GM19324 (cell line): ENCODE results near the gene CCNY.

Experiments
- ATAC-seq: cut with Tn5 transposase; IDR thresholded peaks from one replicate; pipeline ENCODE4 v1.9.1; 2021; ENCODE audit warnings: mild to moderate bottlenecking, moderate library complexity; ENCODE audit not compliant: unreplicated experiment, low FRiP score

The CCNY gene

DNA sequence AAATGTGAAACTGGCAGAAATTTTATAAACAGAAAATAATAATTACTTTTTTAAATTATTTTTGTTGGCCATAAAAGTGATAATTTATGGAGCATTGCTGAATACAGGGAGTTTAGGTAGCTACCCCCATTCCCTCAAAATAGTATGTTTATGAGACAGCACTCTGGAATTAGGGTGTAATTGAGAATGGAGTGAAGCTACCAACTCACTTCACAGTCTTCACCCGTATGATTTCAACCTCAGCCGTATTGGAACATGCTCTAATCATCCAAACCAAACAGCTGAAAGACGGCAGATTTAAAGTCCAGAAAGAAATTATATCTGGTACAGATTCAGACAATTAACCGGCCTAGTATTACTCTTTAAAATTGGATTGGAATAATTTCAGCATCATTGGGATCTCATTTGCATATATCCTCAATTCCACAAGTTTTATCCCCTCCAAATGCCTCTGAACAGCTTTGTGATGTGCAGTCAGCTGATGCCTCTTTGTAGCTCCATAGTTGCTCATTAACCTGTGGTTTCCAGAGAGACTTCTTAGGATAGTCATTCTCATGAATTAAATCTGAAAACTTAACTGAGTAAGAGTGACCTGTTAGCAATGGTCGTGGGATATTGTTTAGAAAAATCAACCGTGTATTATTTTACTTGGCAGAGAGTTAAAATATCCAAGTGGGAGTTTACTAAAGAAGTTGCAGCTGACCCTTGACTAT is 209.7 kb downstream of the CCNY start:
- no peak for ATAC-seq

- ATAC-seq = no peak
Measured at GRCh38 chr10:35546824-35547225, 210.5 kb downstream of the CCNY start.

DNA sequence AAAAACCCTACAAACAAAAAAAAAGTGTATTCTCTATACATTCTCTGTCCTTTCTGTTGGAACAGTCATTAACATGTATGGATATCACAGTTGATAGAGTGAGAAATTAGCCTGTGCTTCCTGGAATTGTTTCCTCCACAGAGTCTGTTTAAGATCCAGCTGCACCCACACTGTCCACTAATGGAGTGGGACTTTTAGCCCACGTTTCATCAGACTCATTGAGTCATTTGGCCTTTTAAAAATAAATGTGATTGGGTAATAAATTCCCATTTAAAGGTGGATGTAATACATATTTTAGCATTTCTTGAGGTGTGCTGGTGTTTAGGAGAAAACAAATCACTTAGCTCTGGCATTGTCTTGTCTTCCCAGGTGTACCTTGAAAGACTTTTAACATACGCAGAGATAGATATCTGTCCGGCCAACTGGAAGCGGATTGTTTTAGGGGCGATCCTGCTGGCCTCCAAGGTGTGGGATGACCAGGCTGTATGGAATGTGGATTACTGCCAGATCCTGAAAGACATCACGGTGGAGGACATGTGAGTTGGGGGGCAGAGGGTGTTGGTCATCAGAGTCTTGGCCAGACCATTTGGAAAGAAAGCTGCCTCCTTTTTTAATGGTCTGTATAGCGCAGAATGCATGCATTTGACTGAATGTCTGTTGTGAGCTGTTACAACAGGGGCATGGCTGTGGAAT is 216.5 kb downstream of the CCNY start:
- no peak for ATAC-seq

DNA sequence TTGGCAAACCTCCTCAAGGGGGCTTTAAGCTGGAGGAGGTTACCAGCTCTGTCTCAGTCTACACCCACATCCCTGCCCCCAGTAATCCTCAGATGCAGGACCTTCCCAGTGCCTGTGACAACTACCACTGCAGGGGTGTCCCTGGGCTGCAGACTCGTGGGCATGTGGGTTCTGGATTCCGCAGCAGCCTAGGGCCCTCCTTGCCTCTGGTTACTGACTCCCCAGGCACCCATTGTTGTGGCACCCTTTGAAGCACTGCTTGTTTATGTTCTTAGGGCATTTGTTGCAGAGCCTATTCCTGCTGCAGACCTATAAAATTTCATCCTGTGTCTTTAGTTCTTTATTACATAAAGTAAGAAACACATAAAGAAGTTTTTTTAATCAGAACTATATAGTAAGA is 217.7 kb downstream of the CCNY start:
- no peak for ATAC-seq

- peak; percentile 73 for ATAC-seq
Measured at GRCh38 chr10:35554461-35555056, 218.2 kb downstream of the CCNY start.

- ATAC-seq = no peak
Measured at GRCh38 chr10:35555962-35556930, 219.9 kb downstream of the CCNY start.

DNA sequence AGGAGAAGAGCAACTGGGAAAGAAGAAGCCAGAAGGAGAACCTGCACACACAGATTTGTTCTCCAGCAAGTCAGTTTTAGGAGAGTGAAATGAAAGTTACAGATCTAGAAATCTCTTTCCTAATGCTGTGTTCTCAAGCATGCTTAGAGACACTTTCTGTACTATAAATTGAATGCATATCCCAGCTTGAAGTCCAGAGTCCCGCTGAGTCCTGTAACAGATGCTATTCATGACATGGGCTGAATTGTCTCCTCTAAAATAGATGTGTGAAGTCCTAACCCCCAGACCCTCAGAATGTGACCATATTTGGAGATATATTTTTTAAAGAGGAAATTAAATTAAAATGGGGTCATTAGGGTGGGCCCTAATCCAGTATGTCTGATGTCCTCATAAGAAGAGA is 222.0 kb downstream of the CCNY start:
- ATAC-seq = no peak

GRCh38 chr10:35559416-35559815 is 223.1 kb downstream of the CCNY start:
- no peak for ATAC-seq

DNA sequence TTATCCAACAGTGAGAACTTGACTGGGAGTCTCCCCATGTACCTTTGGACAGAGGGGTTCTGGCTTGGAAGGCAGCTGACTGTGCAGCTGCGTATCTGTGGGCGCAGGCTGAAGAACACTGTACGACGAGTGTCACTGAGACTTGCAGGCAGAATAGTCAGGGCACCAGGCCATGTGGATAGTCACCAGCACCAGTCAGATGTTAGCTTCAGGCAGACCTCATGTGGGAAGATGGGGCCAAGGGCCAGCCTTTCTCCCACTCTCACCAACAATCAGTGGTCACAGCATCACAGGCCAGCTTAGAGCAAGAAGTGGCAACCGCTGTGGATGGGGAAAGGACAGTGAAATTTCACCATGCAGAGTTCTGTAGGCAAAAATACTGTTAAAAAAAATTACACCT is 225.4 kb downstream of the CCNY start:
- ATAC-seq = no peak

DNA sequence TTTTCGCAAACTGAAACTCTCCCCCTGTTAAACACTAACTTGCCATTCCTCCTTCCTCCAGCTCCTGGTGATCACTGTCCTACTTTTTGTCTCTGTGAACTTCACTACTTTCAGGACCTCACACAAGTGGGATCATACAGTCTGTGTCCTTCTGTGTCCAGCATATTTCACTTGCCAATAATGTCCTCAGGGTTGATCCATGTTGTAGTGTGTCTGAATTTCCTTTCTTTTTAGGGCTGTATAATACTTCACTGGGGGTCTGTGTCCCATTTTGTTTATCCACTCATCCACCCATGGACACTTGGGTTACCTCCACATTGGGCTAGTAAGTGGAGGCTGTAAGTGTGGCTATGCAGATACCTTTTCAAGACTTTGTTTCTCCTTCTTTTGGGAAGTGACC is 226.1 kb downstream of the CCNY start:
- ATAC-seq = no peak

DNA sequence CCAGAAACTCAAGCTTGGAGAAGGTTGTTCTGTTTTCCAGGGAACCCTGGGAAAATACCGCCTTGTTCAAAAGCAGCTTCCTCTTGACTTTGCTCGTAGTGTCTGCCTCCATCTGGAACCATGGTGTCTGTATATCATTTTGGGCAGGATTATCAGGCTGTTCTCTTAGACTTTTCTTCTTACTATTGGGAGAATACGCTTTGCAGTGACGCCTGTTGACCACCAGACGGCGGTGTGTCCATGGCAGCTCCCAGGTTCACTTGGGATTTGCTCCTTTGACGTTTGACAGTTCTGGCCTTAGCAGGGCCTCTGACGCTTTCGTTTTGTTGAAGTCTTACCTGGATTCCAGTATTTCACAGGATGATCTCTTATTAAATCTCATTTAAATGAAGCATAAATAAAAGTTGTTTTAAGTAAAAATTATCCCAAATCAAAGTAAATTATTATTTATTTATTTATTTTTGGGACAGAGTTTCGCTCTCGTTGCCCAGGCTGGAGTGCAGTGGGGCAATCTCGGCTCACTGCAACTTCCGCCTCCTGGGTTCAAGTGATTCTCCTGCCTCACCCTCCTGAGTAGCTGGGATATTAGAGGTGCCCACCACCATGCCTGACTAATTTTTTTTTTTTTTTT is 227.1 kb downstream of the CCNY start:
- ATAC-seq = no peak

GRCh38 chr10:35564341-35564968 is 228.1 kb downstream of the CCNY start:
- no peak for ATAC-seq

DNA sequence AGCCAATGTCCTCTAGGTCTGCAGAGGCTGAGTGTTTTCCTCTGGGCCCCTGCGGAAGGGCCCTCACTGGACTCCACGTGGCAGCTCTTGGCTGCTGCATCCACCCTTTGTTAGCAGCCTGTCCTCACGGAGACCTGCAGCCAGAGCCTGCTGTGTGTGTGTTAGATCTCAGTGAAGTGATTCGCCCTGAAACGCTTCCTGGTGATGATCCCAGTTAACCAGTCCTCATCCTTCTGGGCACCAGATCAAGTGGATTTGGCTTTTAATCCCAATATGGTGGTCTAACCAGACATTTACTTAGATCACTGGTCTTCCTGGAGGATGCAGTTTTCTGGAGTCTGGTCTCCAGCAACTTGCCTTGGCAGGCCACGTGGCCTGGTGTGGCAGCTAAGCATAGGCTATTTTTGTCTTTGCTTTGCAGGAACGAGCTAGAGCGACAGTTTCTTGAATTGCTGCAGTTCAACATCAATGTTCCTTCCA is 229.3 kb downstream of the CCNY start:
- ATAC-seq = no peak

- ATAC-seq = no peak
Measured at GRCh38 chr10:35567951-35568350, 231.6 kb downstream of the CCNY start.

DNA sequence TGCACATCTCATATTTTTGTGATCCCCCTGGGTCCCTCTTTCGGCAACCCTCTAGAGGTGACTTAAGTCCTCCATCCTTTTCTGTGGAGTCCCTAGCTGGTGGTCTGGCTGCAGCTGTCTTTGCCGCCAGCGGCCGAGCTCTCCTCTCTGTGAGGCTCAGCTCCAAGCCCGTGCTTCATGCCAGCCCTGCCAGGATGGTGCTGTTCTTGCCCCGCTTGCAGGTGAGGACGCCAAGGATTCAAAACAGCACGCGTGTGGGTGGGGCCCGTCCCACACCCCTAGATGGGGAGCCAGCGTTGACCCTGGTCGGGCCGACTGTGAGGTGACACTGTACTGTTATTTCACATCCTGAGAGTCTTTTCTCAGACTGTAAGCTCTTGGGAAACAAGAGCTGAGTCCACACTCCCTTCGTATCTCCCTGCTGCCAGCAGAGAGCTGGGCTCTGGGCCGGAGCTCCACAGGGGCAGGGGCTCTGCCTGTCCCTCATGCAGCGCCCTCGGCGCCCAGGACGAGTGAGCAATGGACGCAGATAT is 232.2 kb downstream of the CCNY start:
- ATAC-seq = no peak

- no peak for ATAC-seq
Measured at GRCh38 chr10:35569111-35569707, 232.9 kb downstream of the CCNY start.

DNA sequence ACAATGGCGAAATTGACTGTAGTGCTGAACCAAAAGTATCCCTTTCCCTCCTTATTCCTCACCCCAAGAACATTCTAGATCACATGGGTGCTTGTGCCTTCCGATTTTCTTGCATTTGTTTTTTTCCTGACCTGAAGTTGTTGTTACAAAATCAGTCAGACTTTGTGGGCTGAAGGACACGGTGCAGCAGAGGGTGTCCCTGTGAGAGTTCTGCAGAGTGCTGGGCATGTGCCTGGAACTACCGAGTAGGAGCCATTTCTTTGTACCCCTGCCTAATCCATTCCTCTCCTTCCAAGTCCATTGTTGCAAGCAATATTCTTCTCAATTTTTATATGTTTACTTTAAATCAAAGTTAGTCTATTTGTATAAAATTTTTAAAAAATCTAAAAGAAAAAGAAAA is 233.5 kb downstream of the CCNY start:
- ATAC-seq = no peak

DNA sequence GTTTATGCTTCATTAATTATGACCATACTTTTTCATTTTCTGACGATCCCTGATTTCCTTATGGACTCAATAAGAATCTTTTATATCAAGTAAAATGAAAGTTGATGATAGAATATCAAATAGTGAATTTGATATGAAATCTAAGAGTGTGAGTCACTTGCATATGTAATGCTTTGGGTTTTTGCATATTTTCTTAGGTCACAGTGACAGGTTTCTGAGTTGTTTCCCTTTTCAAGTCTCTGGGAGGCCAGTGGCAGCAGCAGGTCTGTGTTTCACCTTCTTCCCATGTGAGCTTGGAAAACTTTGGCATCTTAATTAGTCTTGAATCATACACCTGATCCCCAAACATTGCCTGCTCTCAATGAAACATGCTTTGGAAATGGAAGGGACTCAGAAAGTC is 234.1 kb downstream of the CCNY start:
- ATAC-seq = no peak

- no peak for ATAC-seq
Measured at GRCh38 chr10:35572583-35572982, 236.3 kb downstream of the CCNY start.
